K562 (cell line): Measurements from ENCODE around the gene LIN28A. TPM values are rescaled to one million over a fixed set of nuclear protein-coding genes. Genes with fewer than 3 reads are reported as not detected.
A peak's percentile ranks its signal among the peaks of the same experiment; 100 is the strongest.

Source experiments
- ATF3 ChIP-seq, 2 experiments: fragments of 450-650 bp in 1 of 2; sonication (generic) in 1 of 2; formaldehyde crosslinking in 1 of 2; IDR thresholded peaks in 1 of 2; conservative IDR thresholded peaks in 1 of 2; 2 replicates each; pipeline versions ENCODE4 v1.6.1 to v1.8.1; 2016 to 2023; ENCODE audit warnings: mild to moderate bottlenecking in 2 of 2, moderate library complexity in 2 of 2, inconsistent platforms in 1 of 2, missing genetic modification reagents in 1 of 2
- BACH1 ChIP-seq: fragments of 200-800 bp; sonication (Bioruptor generic); IDR thresholded peaks from 2 replicates; pipeline ENCODE4 v1.6.1; 2016; ENCODE audit warnings: missing genetic modification characterization, missing compliant biosample characterization
- CBX3 ChIP-seq, 2 experiments: IDR thresholded peaks; 1 replicate in 1 of 2; 2 replicates in 1 of 2; pipeline ENCODE4 v1.6.1; 2012; ENCODE audit warnings: inconsistent platforms in 2 of 2, low read length in 2 of 2, borderline replicate concordance in 1 of 2, control low read depth in 1 of 2
- CBX5 ChIP-seq: IDR thresholded peaks from 2 replicates; pipeline ENCODE4 v1.6.1; 2014; ENCODE audit warnings: low read depth, borderline replicate concordance
- CEBPB ChIP-seq: fragments of 450-650 bp; IDR thresholded peaks from 2 replicates; pipeline ENCODE4 v1.6.1; 2016; ENCODE audit warnings: missing genetic modification characterization, missing compliant biosample characterization
- FOS ChIP-seq: IDR thresholded peaks from 3 replicates; pipeline ENCODE4 v1.6.1; 2011; ENCODE audit not compliant: insufficient read length; ENCODE audit errors: extremely low read depth
- HDAC6 ChIP-seq: IDR thresholded peaks from 2 replicates; pipeline ENCODE4 v1.6.1; 2012; ENCODE audit warnings: low read depth, mild to moderate bottlenecking, control low read depth, inconsistent platforms, low read length, moderate library complexity
- KLF6 ChIP-seq: fragments of 250-450 bp; sonication (Bioruptor Pico); IDR thresholded peaks from 2 replicates; pipeline ENCODE4 v1.4.0; 2020; ENCODE audit warnings: mild to moderate bottlenecking, moderate library complexity, borderline replicate concordance
- MYC ChIP-seq, 2 experiments: fragments of 250-450 bp in 1 of 2; sonication (Bioruptor Pico) in 1 of 2; IDR thresholded peaks; 2 replicates each; pipeline versions ENCODE4 v1.5.1 to v1.6.1; 2012 to 2021; ENCODE audit warnings: low read depth in 2 of 2, borderline replicate concordance in 1 of 2, improper control_type of control experiment in 1 of 2, low read length in 1 of 2, mild to moderate bottlenecking in 1 of 2, moderate library complexity in 1 of 2
- RBM39 ChIP-seq: fragments of 200-400 bp; formaldehyde crosslinking; optimal IDR thresholded peaks from 2 replicates; pipeline ENCODE3; 2018; ENCODE audit warnings: low read depth, low read length
- RFX5 ChIP-seq: IDR thresholded peaks from 2 replicates; pipeline ENCODE4 v1.6.1; 2011; ENCODE audit warnings: low read depth, mild to moderate bottlenecking, improper control_type of control experiment, low read length
- SMARCC2 ChIP-seq: fragments of 450-650 bp; IDR thresholded peaks from 2 replicates; pipeline ENCODE4 v1.6.1; 2017; ENCODE audit warnings: antibody characterized with exemption, moderate library complexity, mild to moderate bottlenecking, low read depth
- TCFL5 ChIP-seq: fragments of 250-450 bp; sonication (Bioruptor Pico); conservative IDR thresholded peaks from 2 replicates; pipeline ENCODE4 v1.6.1; 2021; ENCODE audit warnings: mild to moderate bottlenecking, moderate library complexity, matching md5 sums
- YBX1 ChIP-seq: fragments of 450-650 bp; IDR thresholded peaks from 2 replicates; pipeline ENCODE4 v1.7.1; 2016; ENCODE audit warnings: mild to moderate bottlenecking
- ZNF311 ChIP-seq: fragments of 250-450 bp; sonication (Bioruptor Pico); IDR thresholded peaks from 2 replicates; pipeline ENCODE4 v1.4.0; 2020; ENCODE audit warnings: mild to moderate bottlenecking, moderate library complexity
- ZNF449 ChIP-seq: fragments of 250-450 bp; sonication (Bioruptor Pico); IDR thresholded peaks from 2 replicates; pipeline ENCODE4 v1.8.0; 2022; ENCODE audit warnings: moderate library complexity, mild to moderate bottlenecking, inconsistent platforms
- ZNF75A ChIP-seq: fragments of 450-650 bp; formaldehyde crosslinking; IDR thresholded peaks from 2 replicates; pipeline ENCODE4 v1.4.0; 2020; ENCODE audit warnings: mild to moderate bottlenecking
- ZSCAN32 ChIP-seq: fragments of 450-650 bp; formaldehyde crosslinking; IDR thresholded peaks from 2 replicates; pipeline ENCODE4 v1.4.0; 2020; ENCODE audit warnings: mild to moderate bottlenecking, moderate library complexity
- polyA plus RNA-seq, 8 experiments: library from polyadenylated mRNA; depleted of rRNA in 4 of 8; stranded (reverse) in 5 of 8; unstranded in 3 of 8; fragments of >200 nt; fragmentation: Nextera tagmentation in 2 of 8; fragmentation: Illumina TruSeq in 1 of 8; extraction: Ambion mirVana in 2 of 8; extraction: Trizol in 1 of 8; gene quantifications; 2 replicates each; pipeline versions ENCODE4 v1.2.1 to v1.2.3, GENCODE V29; 2011 to 2014; ENCODE audit warnings: inconsistent platforms in 1 of 8, missing spikeins in 1 of 8
- total RNA-seq, 7 experiments: library from RNA; depleted of rRNA in 6 of 7; stranded (reverse); fragments of >200 nt in 6 of 7; fragmentation: Illumina TruSeq in 2 of 7; extraction: Trizol in 2 of 7; gene quantifications; 2 replicates each; pipeline versions ENCODE4 v1.2.1 to v1.2.3, GENCODE V29; 2011 to 2021; ENCODE audit warnings: low replicate concordance in 1 of 7
- TF ChIP-seq, protein P1 (sequence below): IDR thresholded peaks from 2 replicates; pipeline ENCODE4 v1.6.1; 2014; ENCODE audit warnings: antibody characterized with exemption
- TF ChIP-seq, protein P2 (sequence below): sonication (generic); formaldehyde crosslinking; IDR thresholded peaks from 2 replicates; pipeline ENCODE4 v1.8.1; 2023; ENCODE audit warnings: mild to moderate bottlenecking, missing genetic modification reagents
- TF ChIP-seq, protein P3 (sequence below): sonication (generic); formaldehyde crosslinking; IDR thresholded peaks from 2 replicates; pipeline ENCODE4 v1.8.0; 2022; ENCODE audit warnings: mild to moderate bottlenecking, missing genetic modification reagents
- TF ChIP-seq, protein P4 (sequence below): fragments of 250-450 bp; sonication (Bioruptor Pico); IDR thresholded peaks from 2 replicates; pipeline ENCODE4 v1.8.0; 2021; ENCODE audit warnings: moderate library complexity, mild to moderate bottlenecking, inconsistent platforms

The LIN28A gene
- total and polyA plus RNA-seq, 9 of the 15 experiments (the other 6 are each of a cell fraction or from before 2014, with no cell fraction given): 0.80 to 5.4 (median 3.9) TPM

GRCh38 chr1:26408604-26409003, 2.0 kb upstream of the LIN28A start (continued):
- no peak for TF ChIP-seq HDAC6
- peak; percentile 88 for TF ChIP-seq KLF6 (CRISPR knock-in tag)
- TF ChIP-seq FOS: no peak
- TF ChIP-seq CBX3 (IDR thresholded peaks at IDR 0.05; ENCODE audit: borderline replicate concordance in 1 of 2, low read length in 2 of 2): peak; percentile 85 to 87; a peak in 2 of 3 replicates
- peak; percentile 75 for TF ChIP-seq MYC (IDR thresholded peaks at IDR 0.05; ENCODE audit: low read depth, low read length)
- no peak for TF ChIP-seq MYC (CRISPR knock-in tag; IDR thresholded peaks at IDR 0.05; ENCODE audit: borderline replicate concordance, low read depth)
- TF ChIP-seq ATF3 (IDR thresholded peaks at IDR 0.05): no peak
- TF ChIP-seq ATF3 (CRISPR knock-in tag; conservative IDR thresholded peaks at IDR 0.05): peak; percentile 99
- TF ChIP-seq, protein P1, sequence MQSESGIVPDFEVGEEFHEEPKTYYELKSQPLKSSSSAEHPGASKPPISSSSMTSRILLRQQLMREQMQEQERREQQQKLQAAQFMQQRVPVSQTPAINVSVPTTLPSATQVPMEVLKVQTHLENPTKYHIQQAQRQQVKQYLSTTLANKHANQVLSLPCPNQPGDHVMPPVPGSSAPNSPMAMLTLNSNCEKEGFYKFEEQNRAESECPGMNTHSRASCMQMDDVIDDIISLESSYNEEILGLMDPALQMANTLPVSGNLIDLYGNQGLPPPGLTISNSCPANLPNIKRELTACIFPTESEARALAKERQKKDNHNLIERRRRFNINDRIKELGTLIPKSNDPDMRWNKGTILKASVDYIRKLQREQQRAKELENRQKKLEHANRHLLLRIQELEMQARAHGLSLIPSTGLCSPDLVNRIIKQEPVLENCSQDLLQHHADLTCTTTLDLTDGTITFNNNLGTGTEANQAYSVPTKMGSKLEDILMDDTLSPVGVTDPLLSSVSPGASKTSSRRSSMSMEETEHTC: no peak
- no peak for TF ChIP-seq CBX5
- TF ChIP-seq ZSCAN32 (CRISPR knock-in tag): no peak
- no peak for TF ChIP-seq CEBPB
- TF ChIP-seq RFX5: peak; percentile 77
- peak; percentile 85 for TF ChIP-seq ZNF449
- TF ChIP-seq ZNF311: peak; percentile 88
- peak; percentile 68 for TF ChIP-seq RBM39
- TF ChIP-seq, protein P2, sequence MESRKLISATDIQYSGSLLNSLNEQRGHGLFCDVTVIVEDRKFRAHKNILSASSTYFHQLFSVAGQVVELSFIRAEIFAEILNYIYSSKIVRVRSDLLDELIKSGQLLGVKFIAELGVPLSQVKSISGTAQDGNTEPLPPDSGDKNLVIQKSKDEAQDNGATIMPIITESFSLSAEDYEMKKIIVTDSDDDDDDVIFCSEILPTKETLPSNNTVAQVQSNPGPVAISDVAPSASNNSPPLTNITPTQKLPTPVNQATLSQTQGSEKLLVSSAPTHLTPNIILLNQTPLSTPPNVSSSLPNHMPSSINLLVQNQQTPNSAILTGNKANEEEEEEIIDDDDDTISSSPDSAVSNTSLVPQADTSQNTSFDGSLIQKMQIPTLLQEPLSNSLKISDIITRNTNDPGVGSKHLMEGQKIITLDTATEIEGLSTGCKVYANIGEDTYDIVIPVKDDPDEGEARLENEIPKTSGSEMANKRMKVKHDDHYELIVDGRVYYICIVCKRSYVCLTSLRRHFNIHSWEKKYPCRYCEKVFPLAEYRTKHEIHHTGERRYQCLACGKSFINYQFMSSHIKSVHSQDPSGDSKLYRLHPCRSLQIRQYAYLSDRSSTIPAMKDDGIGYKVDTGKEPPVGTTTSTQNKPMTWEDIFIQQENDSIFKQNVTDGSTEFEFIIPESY: peak; percentile 98
- peak; percentile 28; the same call in 1 of the 2 replicates for TF ChIP-seq ZNF75A (CRISPR knock-in tag)
- TF ChIP-seq, protein P3, sequence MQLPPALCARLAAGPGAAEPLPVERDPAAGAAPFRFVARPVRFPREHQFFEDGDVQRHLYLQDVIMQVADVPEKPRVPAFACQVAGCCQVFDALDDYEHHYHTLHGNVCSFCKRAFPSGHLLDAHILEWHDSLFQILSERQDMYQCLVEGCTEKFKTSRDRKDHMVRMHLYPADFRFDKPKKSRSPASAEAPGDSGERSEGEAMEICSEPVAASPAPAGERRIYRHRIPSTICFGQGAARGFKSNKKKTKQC: peak; percentile 100
- TF ChIP-seq BACH1: peak; percentile 95
- TF ChIP-seq, protein P4, sequence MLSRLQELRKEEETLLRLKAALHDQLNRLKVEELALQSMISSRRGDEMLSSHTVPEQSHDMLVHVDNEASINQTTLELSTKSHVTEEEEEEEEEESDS (CRISPR knock-in tag): no peak
- 0 out of 2 replicates have a peak, but pooled peaks have one; percentile 17 for TF ChIP-seq TCFL5 (CRISPR knock-in tag)
- TF ChIP-seq SMARCC2: peak; percentile 31; the same call in 1 of the 2 replicates
- TF ChIP-seq YBX1: no peak
